Activated CD4-positive, alpha-beta T cell treated with anti-CD3 and anti-CD28 coated beads for 4 hours (primary cell): ENCODE results near the gene CNTNAP5.
"Not testable (repeated sequence)": the region's sequence is repeated elsewhere in the genome, so short reads cannot be mapped to it uniquely, and the experiment has no call there.

Experiments
- DNase-seq, 2 donors: peaks; one replicate each; pipeline ENCODE4 v3.0.0-alpha.2; 2020

The CNTNAP5 gene

GRCh38 chr2:124327303-124327702 lies 302.2 kb downstream of the CNTNAP5 start:
- no peak for DNase-seq

GRCh38 chr2:124328397-124328796 lies 303.3 kb downstream of the CNTNAP5 start:
- no peak for DNase-seq

GRCh38 chr2:124333784-124334183 lies 308.7 kb downstream of the CNTNAP5 start:
- no peak for DNase-seq

- no peak for DNase-seq
These were observed 310.0 kb downstream of the CNTNAP5 start for GRCh38 chr2:124335058-124335457.

GRCh38 chr2:124339709-124340108 lies 314.6 kb downstream of the CNTNAP5 start:
- DNase-seq: no peak

- no peak for DNase-seq
These were observed 318.9 kb downstream of the CNTNAP5 start for GRCh38 chr2:124343827-124344498.

GRCh38 chr2:124347209-124347608 lies 322.1 kb downstream of the CNTNAP5 start:
- DNase-seq: no peak

- DNase-seq: no peak
These were observed 328.6 kb downstream of the CNTNAP5 start for GRCh38 chr2:124353656-124354055.

- DNase-seq: no peak
These were observed 329.4 kb downstream of the CNTNAP5 start for GRCh38 chr2:124354466-124354865.

GRCh38 chr2:124361966-124362365 lies 336.9 kb downstream of the CNTNAP5 start:
- DNase-seq: not testable (repeated sequence)

GRCh38 chr2:124369181-124369580 lies 344.1 kb downstream of the CNTNAP5 start:
- no peak for DNase-seq

- DNase-seq: no peak
These were observed 355.2 kb downstream of the CNTNAP5 start for GRCh38 chr2:124380221-124380749.

- no peak for DNase-seq
These were observed 357.1 kb downstream of the CNTNAP5 start for GRCh38 chr2:124382067-124382618.

- no peak for DNase-seq
These were observed 370.9 kb downstream of the CNTNAP5 start for GRCh38 chr2:124395961-124396360.

- no peak for DNase-seq
These were observed 377.2 kb downstream of the CNTNAP5 start for GRCh38 chr2:124402274-124402673.

- DNase-seq: not testable (repeated sequence)
These were observed 382.9 kb downstream of the CNTNAP5 start for GRCh38 chr2:124407836-124408534.

- no peak for DNase-seq
These were observed 399.0 kb downstream of the CNTNAP5 start for GRCh38 chr2:124424074-124424473.

- DNase-seq: no peak
These were observed 401.0 kb downstream of the CNTNAP5 start for GRCh38 chr2:124426122-124426521.

- no peak for DNase-seq
These were observed 401.5 kb downstream of the CNTNAP5 start for GRCh38 chr2:124426625-124427024.

GRCh38 chr2:124437811-124438210 lies 412.7 kb downstream of the CNTNAP5 start:
- no peak for DNase-seq

GRCh38 chr2:124450481-124450880 lies 425.4 kb downstream of the CNTNAP5 start:
- DNase-seq: no peak

- no peak for DNase-seq
These were observed 451.2 kb downstream of the CNTNAP5 start for GRCh38 chr2:124476291-124476690.

- no peak for DNase-seq
These were observed 453.7 kb downstream of the CNTNAP5 start for GRCh38 chr2:124478761-124479160.

GRCh38 chr2:124480958-124481357 lies 455.9 kb downstream of the CNTNAP5 start:
- no peak for DNase-seq
